HEK293 (cell line): ENCODE measurements around the gene ZNF285.

Experiments used
- CTCF ChIA-PET: fragments of 350-600 bp; formaldehyde crosslinking; extraction: SDS; loops from one replicate; lab custom pipeline; 2021; ENCODE audit warnings: antibody characterized with exemption; lab: Yijun Ruan, JAX
- POLR2A ChIA-PET: fragments of 300-600 bp; formaldehyde crosslinking; extraction: SDS; loops from one replicate; lab custom pipeline; 2020; ENCODE audit warnings: antibody characterized with exemption, inconsistent platforms; lab: Yijun Ruan, JAX
- H3K27ac ChIP-seq: fragments of 200-500 bp; sonication (Bioruptor generic); 2 replicates; pipeline ENCODE4 v1.5.1; 2014; ENCODE audit warnings: low read depth, low read length, control low read depth, inconsistent platforms; ENCODE audit errors: extremely low read depth
- H3K36me3 ChIP-seq, 2 experiments: fragments of 200-500 bp in 1 of 2; sonication (Bioruptor generic) in 1 of 2; 1 replicate in 1 of 2; 2 replicates in 1 of 2; pipeline ENCODE4 v1.5.1; 2014 to 2017; ENCODE audit warnings: inconsistent platforms in 2 of 2, low read length in 2 of 2; ENCODE audit not compliant: control insufficient read depth in 2 of 2, insufficient read depth in 1 of 2
- H3K4me1 ChIP-seq: fragments of 200-500 bp; sonication (Bioruptor generic); 2 replicates; pipeline ENCODE4 v1.5.1; 2014; ENCODE audit warnings: mild to moderate bottlenecking, low read length, inconsistent platforms; ENCODE audit not compliant: control insufficient read depth, insufficient read depth
- H3K4me3 ChIP-seq: 2 replicates; pipeline ENCODE4 v1.5.1; 2011; ENCODE audit warnings: low read depth, mild to moderate bottlenecking, control low read depth, low read length, moderate library complexity
- H3K9me3 ChIP-seq: fragments of 200-500 bp; sonication (Bioruptor generic); 2 replicates; pipeline ENCODE4 v1.5.1; 2014; ENCODE audit warnings: low read depth, low read length, inconsistent platforms; ENCODE audit not compliant: control insufficient read depth, insufficient read depth
- EGR2 ChIP-seq: fragments of 450-650 bp; formaldehyde crosslinking; IDR thresholded peaks from 2 replicates; pipeline ENCODE4 v1.5.1; 2016; ENCODE audit warnings: low read depth, missing biosample characterization, missing genetic modification characterization
- ZBTB21 ChIP-seq: fragments of 450-650 bp; formaldehyde crosslinking; IDR thresholded peaks from 2 replicates; pipeline ENCODE4 v1.5.1; 2017; ENCODE audit warnings: missing biosample characterization, missing genetic modification characterization
- ZBTB7A ChIP-seq: fragments of 450-650 bp; formaldehyde crosslinking; IDR thresholded peaks from 2 replicates; pipeline ENCODE4 v1.5.1; 2016; ENCODE audit warnings: low read depth, missing biosample characterization, missing genetic modification characterization
- ZFP37 ChIP-seq: fragments of 450-650 bp; formaldehyde crosslinking; IDR thresholded peaks from 2 replicates; pipeline ENCODE4 v1.5.1; 2016; ENCODE audit warnings: missing biosample characterization, missing genetic modification characterization
- ZNF202 ChIP-seq: fragments of 450-650 bp; formaldehyde crosslinking; IDR thresholded peaks from 2 replicates; pipeline ENCODE4 v1.5.1; 2016; ENCODE audit warnings: missing biosample characterization, missing genetic modification characterization, borderline replicate concordance
- ZNF239 ChIP-seq: fragments of 450-650 bp; formaldehyde crosslinking; IDR thresholded peaks from 2 replicates; pipeline ENCODE4 v1.5.1; 2016; ENCODE audit warnings: missing biosample characterization, missing genetic modification characterization
- ZNF248 ChIP-seq: fragments of 450-650 bp; formaldehyde crosslinking; IDR thresholded peaks from 2 replicates; pipeline ENCODE4 v1.5.1; 2017; ENCODE audit warnings: missing biosample characterization, missing genetic modification characterization
- ZNF341 ChIP-seq: fragments of 450-650 bp; formaldehyde crosslinking; IDR thresholded peaks from 2 replicates; pipeline ENCODE4; 2016; ENCODE audit warnings: low read depth, missing biosample characterization, missing genetic modification characterization
- ZNF501 ChIP-seq: fragments of 450-650 bp; formaldehyde crosslinking; IDR thresholded peaks from 2 replicates; pipeline ENCODE4 v1.5.1; 2016; ENCODE audit warnings: missing biosample characterization, missing genetic modification characterization
- ZNF510 ChIP-seq: fragments of 450-650 bp; formaldehyde crosslinking; IDR thresholded peaks from 2 replicates; pipeline ENCODE4 v1.5.1; 2018; ENCODE audit warnings: mild to moderate bottlenecking, missing genetic modification characterization, missing biosample characterization; ENCODE audit not compliant: insufficient replicate concordance
- ZNF529 ChIP-seq: fragments of 450-650 bp; formaldehyde crosslinking; IDR thresholded peaks from 2 replicates; pipeline ENCODE4 v1.5.1; 2017; ENCODE audit warnings: missing genetic modification characterization, missing biosample characterization; ENCODE audit not compliant: insufficient replicate concordance
- ZNF768 ChIP-seq: fragments of 450-650 bp; formaldehyde crosslinking; IDR thresholded peaks from 2 replicates; pipeline ENCODE4 v1.5.1; 2018; ENCODE audit warnings: missing biosample characterization, mild to moderate bottlenecking, missing genetic modification characterization
- TF ChIP-seq, protein P1 (sequence below): fragments of 450-650 bp; formaldehyde crosslinking; IDR thresholded peaks from 2 replicates; pipeline ENCODE4 v1.5.1; 2016; ENCODE audit warnings: missing biosample characterization, missing genetic modification characterization, low read depth
- TF ChIP-seq, protein P2 (sequence below): fragments of 450-650 bp; formaldehyde crosslinking; IDR thresholded peaks from 2 replicates; pipeline ENCODE4 v1.5.1; 2016; ENCODE audit warnings: missing biosample characterization, missing genetic modification characterization
- TF ChIP-seq, protein P3 (sequence below): fragments of 450-650 bp; IDR thresholded peaks from 2 replicates; pipeline ENCODE4 v1.5.1; 2018; ENCODE audit warnings: missing biosample characterization, missing genetic modification characterization
- TF ChIP-seq, protein P4 (sequence below): fragments of 450-650 bp; formaldehyde crosslinking; IDR thresholded peaks from 2 replicates; pipeline ENCODE4 v1.5.1; 2017; ENCODE audit warnings: missing biosample characterization, mild to moderate bottlenecking, missing genetic modification characterization, moderate library complexity
- TF ChIP-seq, protein P5 (sequence below): fragments of 450-650 bp; formaldehyde crosslinking; IDR thresholded peaks from 2 replicates; pipeline ENCODE4 v1.5.1; 2017; ENCODE audit warnings: missing biosample characterization, missing genetic modification characterization

Gene ZNF285

DNA sequence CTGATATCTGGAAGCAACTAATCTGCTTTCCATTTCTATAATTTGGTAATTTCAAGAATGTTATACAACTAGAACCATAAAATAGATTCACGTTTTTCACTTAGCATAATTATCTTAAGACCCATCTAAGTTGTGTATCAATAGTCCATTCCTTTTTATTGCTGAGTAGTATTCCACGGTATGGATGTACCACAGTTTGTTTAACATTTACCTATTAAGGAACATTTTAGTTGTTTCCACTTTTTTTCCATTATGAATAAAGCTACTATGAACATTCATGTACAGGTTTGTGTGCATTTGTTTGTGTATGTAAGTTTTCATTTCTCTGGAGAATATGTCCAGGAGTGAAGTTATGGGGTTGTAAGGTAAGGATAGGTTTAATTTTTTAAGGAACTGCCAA is 26.6 kb downstream of the ZNF285 start:
- ChIA-PET POLR2A (interaction anchor here (0.7 kb wide), 1 partner anchor 120 kb away, joined by 3 read pairs; no protein-coding TSS in a partner anchor), CTCF (no interaction called here)
- Histone ChIP-seq H3K4me3 (no peak overlapping the region), H3K36me3 (no peaks in the 10 kb centered on the region), H3K27ac (no peak overlapping the region), H3K4me1 (no peaks in the 10 kb centered on the region), H3K9me3 (no peaks in the 10 kb centered on the region)
- TF ChIP-seq, protein P1, sequence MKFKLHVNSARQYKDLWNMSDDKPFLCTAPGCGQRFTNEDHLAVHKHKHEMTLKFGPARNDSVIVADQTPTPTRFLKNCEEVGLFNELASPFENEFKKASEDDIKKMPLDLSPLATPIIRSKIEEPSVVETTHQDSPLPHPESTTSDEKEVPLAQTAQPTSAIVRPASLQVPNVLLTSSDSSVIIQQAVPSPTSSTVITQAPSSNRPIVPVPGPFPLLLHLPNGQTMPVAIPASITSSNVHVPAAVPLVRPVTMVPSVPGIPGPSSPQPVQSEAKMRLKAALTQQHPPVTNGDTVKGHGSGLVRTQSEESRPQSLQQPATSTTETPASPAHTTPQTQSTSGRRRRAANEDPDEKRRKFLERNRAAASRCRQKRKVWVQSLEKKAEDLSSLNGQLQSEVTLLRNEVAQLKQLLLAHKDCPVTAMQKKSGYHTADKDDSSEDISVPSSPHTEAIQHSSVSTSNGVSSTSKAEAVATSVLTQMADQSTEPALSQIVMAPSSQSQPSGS: no peak
- peak; percentile 50 for TF ChIP-seq ZNF510
- TF ChIP-seq, protein P2, sequence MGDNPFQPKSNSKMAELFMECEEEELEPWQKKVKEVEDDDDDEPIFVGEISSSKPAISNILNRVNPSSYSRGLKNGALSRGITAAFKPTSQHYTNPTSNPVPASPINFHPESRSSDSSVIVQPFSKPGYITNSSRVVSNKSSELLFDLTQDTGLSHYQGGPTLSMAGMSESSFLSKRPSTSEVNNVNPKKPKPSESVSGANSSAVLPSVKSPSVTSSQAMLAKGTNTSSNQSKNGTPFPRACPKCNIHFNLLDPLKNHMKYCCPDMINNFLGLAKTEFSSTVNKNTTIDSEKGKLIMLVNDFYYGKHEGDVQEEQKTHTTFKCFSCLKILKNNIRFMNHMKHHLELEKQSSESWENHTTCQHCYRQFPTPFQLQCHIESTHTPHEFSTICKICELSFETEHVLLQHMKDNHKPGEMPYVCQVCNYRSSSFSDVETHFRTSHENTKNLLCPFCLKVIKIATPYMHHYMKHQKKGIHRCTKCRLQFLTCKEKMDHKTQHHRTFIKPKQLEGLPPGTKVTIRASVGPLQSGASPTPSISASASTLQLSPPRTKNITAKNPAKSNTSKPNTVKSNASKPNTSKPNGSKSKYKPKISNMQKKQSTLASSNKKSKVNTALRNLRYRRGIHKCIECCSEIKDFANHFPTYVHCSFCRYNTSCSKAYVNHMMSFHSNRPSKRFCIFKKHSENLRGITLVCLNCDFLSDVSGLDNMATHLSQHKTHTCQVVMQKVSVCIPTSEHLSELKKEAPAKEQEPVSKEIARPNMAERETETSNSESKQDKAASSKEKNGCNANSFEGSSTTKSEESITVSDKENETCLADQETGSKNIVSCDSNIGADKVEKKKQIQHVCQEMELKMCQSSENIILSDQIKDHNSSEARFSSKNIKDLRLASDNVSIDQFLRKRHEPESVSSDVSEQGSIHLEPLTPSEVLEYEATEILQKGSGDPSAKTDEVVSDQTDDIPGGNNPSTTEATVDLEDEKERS (tag by site-specific recombination): no peak

DNA sequence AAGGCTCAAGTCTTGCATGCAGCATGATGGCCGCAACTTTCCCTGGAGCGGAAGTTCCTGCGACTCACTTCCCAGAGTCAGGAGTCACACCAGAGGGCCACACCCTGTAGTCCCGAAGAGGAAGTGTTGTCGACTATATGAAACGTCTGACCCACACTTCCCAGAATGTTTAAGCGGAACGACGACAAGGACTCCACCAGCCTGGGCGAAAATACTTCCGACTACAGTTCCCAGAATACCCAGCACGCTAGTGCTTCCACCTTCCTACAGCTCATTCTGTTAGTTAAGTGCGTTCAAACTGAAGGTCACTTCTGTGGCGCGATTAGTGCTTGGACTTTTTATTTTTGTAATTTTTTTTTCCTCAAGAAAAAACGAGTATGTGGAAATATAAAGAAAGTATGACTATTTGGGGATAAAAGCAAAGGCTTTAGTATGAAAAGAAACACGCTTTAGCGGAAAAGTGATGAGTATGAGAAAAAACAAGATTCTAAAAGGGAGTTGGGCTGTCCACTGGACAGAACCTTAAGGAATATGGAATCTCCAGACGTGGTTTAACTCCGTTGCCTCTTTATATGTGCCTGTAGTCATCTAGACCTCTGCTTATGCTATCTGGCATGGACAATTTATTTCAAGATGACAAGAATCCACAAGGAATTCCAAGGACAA is 29.5 kb downstream of the ZNF285 start:
- ChIA-PET CTCF (no interaction called here), POLR2A (no interaction called here)
- Histone ChIP-seq H3K4me1 (no peaks in the 10 kb centered on the region), H3K27ac (no peak overlapping the region), H3K36me3 (no peaks in the 10 kb centered on the region), H3K9me3 (no peaks in the 10 kb centered on the region), H3K4me3 (no peak overlapping the region)
- TF ChIP-seq ZBTB21 (tag by site-specific recombination): no peak
- TF ChIP-seq ZNF239 (tag by site-specific recombination): no peak
- TF ChIP-seq ZFP37 (tag by site-specific recombination): no peak
- no peak for TF ChIP-seq ZNF341 (tag by site-specific recombination)
- no peak for TF ChIP-seq ZNF768 (tag by site-specific recombination)
- no peak for TF ChIP-seq ZNF529 (tag by site-specific recombination)
- TF ChIP-seq ZNF501 (tag by site-specific recombination): no peak
- no peak for TF ChIP-seq ZNF248 (tag by site-specific recombination)
- no peak for TF ChIP-seq ZBTB7A (tag by site-specific recombination)
- TF ChIP-seq, protein P3, sequence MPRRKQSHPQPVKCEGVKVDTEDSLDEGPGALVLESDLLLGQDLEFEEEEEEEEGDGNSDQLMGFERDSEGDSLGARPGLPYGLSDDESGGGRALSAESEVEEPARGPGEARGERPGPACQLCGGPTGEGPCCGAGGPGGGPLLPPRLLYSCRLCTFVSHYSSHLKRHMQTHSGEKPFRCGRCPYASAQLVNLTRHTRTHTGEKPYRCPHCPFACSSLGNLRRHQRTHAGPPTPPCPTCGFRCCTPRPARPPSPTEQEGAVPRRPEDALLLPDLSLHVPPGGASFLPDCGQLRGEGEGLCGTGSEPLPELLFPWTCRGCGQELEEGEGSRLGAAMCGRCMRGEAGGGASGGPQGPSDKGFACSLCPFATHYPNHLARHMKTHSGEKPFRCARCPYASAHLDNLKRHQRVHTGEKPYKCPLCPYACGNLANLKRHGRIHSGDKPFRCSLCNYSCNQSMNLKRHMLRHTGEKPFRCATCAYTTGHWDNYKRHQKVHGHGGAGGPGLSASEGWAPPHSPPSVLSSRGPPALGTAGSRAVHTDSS (tag by site-specific recombination): no peak
- no peak for TF ChIP-seq ZNF202 (tag by site-specific recombination)
- TF ChIP-seq, protein P4, sequence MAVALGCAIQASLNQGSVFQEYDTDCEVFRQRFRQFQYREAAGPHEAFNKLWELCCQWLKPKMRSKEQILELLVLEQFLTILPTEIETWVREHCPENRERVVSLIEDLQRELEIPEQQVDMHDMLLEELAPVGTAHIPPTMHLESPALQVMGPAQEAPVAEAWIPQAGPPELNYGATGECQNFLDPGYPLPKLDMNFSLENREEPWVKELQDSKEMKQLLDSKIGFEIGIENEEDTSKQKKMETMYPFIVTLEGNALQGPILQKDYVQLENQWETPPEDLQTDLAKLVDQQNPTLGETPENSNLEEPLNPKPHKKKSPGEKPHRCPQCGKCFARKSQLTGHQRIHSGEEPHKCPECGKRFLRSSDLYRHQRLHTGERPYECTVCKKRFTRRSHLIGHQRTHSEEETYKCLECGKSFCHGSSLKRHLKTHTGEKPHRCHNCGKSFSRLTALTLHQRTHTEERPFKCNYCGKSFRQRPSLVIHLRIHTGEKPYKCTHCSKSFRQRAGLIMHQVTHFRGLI (tag by site-specific recombination): no peak
- TF ChIP-seq, protein P5, sequence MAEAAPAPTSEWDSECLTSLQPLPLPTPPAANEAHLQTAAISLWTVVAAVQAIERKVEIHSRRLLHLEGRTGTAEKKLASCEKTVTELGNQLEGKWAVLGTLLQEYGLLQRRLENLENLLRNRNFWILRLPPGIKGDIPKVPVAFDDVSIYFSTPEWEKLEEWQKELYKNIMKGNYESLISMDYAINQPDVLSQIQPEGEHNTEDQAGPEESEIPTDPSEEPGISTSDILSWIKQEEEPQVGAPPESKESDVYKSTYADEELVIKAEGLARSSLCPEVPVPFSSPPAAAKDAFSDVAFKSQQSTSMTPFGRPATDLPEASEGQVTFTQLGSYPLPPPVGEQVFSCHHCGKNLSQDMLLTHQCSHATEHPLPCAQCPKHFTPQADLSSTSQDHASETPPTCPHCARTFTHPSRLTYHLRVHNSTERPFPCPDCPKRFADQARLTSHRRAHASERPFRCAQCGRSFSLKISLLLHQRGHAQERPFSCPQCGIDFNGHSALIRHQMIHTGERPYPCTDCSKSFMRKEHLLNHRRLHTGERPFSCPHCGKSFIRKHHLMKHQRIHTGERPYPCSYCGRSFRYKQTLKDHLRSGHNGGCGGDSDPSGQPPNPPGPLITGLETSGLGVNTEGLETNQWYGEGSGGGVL (tag by site-specific recombination): no peak
- TF ChIP-seq EGR2: no peak
